NCI-H2196 treated with DMSO at 0.1 percent for 48 hours (cell line): Measurements from ENCODE around the gene CFAP299.
"Not testable (repeated sequence)": the region's sequence is repeated elsewhere in the genome, so short reads cannot be mapped to it uniquely, and the experiment has no call there.

Experiments
- DNase-seq: peaks from one replicate; lab custom pipeline; 2025; ENCODE audit not compliant: unreplicated experiment; lab: John Stamatoyannopoulos, UW

Gene CFAP299

GRCh38 chr4:80439294-80440061, 103.9 kb downstream of the CFAP299 start:
- not testable (repeated sequence) for DNase-seq

GRCh38 chr4:80446248-80446647, 110.7 kb downstream of the CFAP299 start:
- DNase-seq = no peak

- no peak for DNase-seq
Observed at GRCh38 chr4:80446664-80447063, 111.1 kb downstream of the CFAP299 start.

GRCh38 chr4:80447493-80447892, 112.0 kb downstream of the CFAP299 start:
- no peak for DNase-seq

- DNase-seq = no peak
Observed at GRCh38 chr4:80448056-80448455, 112.5 kb downstream of the CFAP299 start.

- DNase-seq = no peak
Observed at GRCh38 chr4:80452055-80452454, 116.5 kb downstream of the CFAP299 start.

- no peak for DNase-seq
Observed at GRCh38 chr4:80452768-80453167, 117.2 kb downstream of the CFAP299 start.

- no peak for DNase-seq
Observed at GRCh38 chr4:80454040-80454439, 118.5 kb downstream of the CFAP299 start.

- no peak for DNase-seq
Observed at GRCh38 chr4:80454556-80454955, 119.0 kb downstream of the CFAP299 start.

- DNase-seq = no peak
Observed at GRCh38 chr4:80459918-80460473, 124.5 kb downstream of the CFAP299 start.

- DNase-seq = no peak
Observed at GRCh38 chr4:80461412-80461811, 125.9 kb downstream of the CFAP299 start.

GRCh38 chr4:80462621-80463091, 127.1 kb downstream of the CFAP299 start:
- DNase-seq = no peak

- no peak for DNase-seq
Observed at GRCh38 chr4:80463509-80463908, 128.0 kb downstream of the CFAP299 start.

GRCh38 chr4:80465238-80465637, 129.7 kb downstream of the CFAP299 start:
- DNase-seq = no peak

- no peak for DNase-seq
Observed at GRCh38 chr4:80465736-80466135, 130.2 kb downstream of the CFAP299 start.

- no peak for DNase-seq
Observed at GRCh38 chr4:80466618-80467017, 131.1 kb downstream of the CFAP299 start.

- DNase-seq = peak; percentile 3
Observed at GRCh38 chr4:80471756-80472155, 136.2 kb downstream of the CFAP299 start.

GRCh38 chr4:80475236-80475635, 139.7 kb downstream of the CFAP299 start:
- DNase-seq = no peak

GRCh38 chr4:80475798-80476197, 140.3 kb downstream of the CFAP299 start:
- DNase-seq = no peak

- no peak for DNase-seq
Observed at GRCh38 chr4:80484712-80485111, 149.2 kb downstream of the CFAP299 start.

- no peak for DNase-seq
Observed at GRCh38 chr4:80486603-80487002, 151.1 kb downstream of the CFAP299 start.

- DNase-seq = no peak
Observed at GRCh38 chr4:80489798-80490197, 154.3 kb downstream of the CFAP299 start.

- no peak for DNase-seq
Observed at GRCh38 chr4:80492761-80493160, 157.2 kb downstream of the CFAP299 start.
